CD4-positive, alpha-beta T cell treated with Interleukin-21 for 1 hour (primary cell): Measurements from ENCODE around the gene UBE2F.
"Not testable (repeated sequence)": the region's sequence is repeated elsewhere in the genome, so short reads cannot be mapped to it uniquely, and the experiment has no call there.

Experiments
- DNase-seq: peaks from one replicate; pipeline ENCODE4 v3.0.0-alpha.2; 2020

UBE2F gene

GRCh38 chr2:238057696-238058575 lies 91.1 kb downstream of the UBE2F start:
- DNase-seq, result not testable (repeated sequence)

GRCh38 chr2:238059505-238059904 lies 92.7 kb downstream of the UBE2F start:
- DNase-seq, result no peak

- DNase-seq, result no peak
These were observed 93.3 kb downstream of the UBE2F start for GRCh38 chr2:238060096-238060541.

GRCh38 chr2:238060542-238061314 lies 93.9 kb downstream of the UBE2F start, which contains the start of gene SCLY:
Gene SCLY, plus strand, starts transcription at chr2:238061001. Its CDS starts 54 bp downstream, at chr2:238061055.
- peak; percentile 97 for DNase-seq

- DNase-seq, result no peak
These were observed 94.7 kb downstream of the UBE2F start for GRCh38 chr2:238061315-238062202.

GRCh38 chr2:238063414-238064189 lies 96.8 kb downstream of the UBE2F start:
- DNase-seq, result no peak

GRCh38 chr2:238064376-238064775 lies 97.6 kb downstream of the UBE2F start:
- no peak for DNase-seq

GRCh38 chr2:238065071-238065846 lies 98.4 kb downstream of the UBE2F start:
- DNase-seq, result no peak

- DNase-seq, result no peak
These were observed 99.4 kb downstream of the UBE2F start for GRCh38 chr2:238066218-238066617.

GRCh38 chr2:238066718-238067117 lies 99.9 kb downstream of the UBE2F start:
- not testable (repeated sequence) for DNase-seq

GRCh38 chr2:238067939-238068338 lies 101.1 kb downstream of the UBE2F start:
- DNase-seq, result no peak

- DNase-seq, result peak; percentile 38
These were observed 102.4 kb downstream of the UBE2F start for GRCh38 chr2:238069021-238069709.

GRCh38 chr2:238069877-238070276 lies 103.1 kb downstream of the UBE2F start:
- no peak for DNase-seq

- DNase-seq, result no peak
These were observed 108.6 kb downstream of the UBE2F start for GRCh38 chr2:238075397-238075796.

- no peak for DNase-seq
These were observed 110.5 kb downstream of the UBE2F start for GRCh38 chr2:238077292-238077691.

- DNase-seq, result no peak
These were observed 113.1 kb downstream of the UBE2F start for GRCh38 chr2:238079874-238080327.

GRCh38 chr2:238080518-238080917 lies 113.7 kb downstream of the UBE2F start:
- DNase-seq, result no peak

GRCh38 chr2:238081150-238081549 lies 114.3 kb downstream of the UBE2F start:
- DNase-seq, result no peak

- no peak for DNase-seq
These were observed 114.7 kb downstream of the UBE2F start for GRCh38 chr2:238081561-238081960.

- DNase-seq, result no peak
These were observed 115.3 kb downstream of the UBE2F start for GRCh38 chr2:238082151-238082550.
